GM12872 (cell line): ENCODE measurements around the gene ZNF668.

Experiments
- TF ChIP-seq, protein P1 (sequence below): IDR thresholded peaks from 3 replicates; pipeline ENCODE4 v1.5.1; 2011; ENCODE audit warnings: low read depth, mild to moderate bottlenecking, low read length, moderate library complexity; ENCODE audit not compliant: insufficient read depth

ZNF668 gene

DNA sequence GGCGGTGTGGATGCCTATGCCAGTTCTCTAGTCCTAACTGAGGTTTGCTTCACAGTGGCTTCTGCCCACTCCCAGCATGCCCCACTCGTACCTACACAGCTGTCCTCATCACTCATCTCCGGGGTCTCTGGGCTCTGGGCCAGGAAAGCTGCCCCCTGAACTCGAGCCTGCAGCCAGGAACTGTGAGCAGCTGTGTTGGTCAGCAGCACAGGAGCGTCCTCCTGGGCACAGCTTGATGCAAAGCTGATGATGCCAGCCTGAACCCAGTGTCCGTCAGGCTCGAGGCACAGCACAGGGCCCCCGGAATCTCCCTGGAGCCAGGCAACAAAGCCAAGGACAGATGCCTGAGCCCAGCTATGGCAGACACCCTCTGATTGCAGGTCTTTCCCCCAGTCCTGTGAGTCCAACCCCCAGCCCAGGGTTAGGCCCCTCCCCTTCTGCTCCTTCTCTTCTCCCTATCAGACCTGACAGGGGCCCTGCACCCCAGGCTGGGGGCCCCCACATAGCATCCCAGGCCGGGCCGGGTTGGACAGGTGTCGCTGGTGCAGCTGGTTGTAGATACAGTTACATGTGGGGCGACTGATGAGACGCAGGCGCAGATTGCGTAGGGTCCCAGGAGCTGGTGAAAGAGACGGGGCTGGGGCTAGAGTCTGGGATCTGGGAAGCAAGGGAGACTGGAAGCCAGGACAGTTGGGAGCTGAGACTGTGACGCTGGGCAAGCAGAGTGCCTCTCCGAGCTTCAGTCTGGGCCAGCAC lies 12.0 kb upstream of the ZNF668 start:
- TF ChIP-seq, protein P1, sequence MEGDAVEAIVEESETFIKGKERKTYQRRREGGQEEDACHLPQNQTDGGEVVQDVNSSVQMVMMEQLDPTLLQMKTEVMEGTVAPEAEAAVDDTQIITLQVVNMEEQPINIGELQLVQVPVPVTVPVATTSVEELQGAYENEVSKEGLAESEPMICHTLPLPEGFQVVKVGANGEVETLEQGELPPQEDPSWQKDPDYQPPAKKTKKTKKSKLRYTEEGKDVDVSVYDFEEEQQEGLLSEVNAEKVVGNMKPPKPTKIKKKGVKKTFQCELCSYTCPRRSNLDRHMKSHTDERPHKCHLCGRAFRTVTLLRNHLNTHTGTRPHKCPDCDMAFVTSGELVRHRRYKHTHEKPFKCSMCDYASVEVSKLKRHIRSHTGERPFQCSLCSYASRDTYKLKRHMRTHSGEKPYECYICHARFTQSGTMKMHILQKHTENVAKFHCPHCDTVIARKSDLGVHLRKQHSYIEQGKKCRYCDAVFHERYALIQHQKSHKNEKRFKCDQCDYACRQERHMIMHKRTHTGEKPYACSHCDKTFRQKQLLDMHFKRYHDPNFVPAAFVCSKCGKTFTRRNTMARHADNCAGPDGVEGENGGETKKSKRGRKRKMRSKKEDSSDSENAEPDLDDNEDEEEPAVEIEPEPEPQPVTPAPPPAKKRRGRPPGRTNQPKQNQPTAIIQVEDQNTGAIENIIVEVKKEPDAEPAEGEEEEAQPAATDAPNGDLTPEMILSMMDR, result no peak

DNA sequence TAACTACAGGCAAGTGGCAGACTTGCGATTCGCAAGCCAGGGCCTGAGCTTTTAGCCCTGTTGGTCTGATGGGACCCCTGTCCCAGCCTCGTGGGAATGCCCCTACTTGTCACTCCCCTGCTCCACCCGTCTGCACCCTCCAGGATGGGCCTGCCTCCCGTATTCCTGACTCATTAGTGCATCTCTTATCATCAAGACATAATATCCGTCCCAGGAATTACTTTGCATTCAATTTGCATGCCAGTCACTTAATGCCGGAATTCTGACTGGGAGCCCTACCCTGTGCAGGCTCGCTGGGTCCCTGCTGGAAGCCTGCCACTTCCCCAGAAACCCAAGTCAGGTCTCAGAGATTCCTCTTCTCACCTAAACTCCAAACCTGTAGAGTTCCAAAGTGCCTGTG lies 11.4 kb upstream of the ZNF668 start:
- TF ChIP-seq, protein P1, result no peak

DNA sequence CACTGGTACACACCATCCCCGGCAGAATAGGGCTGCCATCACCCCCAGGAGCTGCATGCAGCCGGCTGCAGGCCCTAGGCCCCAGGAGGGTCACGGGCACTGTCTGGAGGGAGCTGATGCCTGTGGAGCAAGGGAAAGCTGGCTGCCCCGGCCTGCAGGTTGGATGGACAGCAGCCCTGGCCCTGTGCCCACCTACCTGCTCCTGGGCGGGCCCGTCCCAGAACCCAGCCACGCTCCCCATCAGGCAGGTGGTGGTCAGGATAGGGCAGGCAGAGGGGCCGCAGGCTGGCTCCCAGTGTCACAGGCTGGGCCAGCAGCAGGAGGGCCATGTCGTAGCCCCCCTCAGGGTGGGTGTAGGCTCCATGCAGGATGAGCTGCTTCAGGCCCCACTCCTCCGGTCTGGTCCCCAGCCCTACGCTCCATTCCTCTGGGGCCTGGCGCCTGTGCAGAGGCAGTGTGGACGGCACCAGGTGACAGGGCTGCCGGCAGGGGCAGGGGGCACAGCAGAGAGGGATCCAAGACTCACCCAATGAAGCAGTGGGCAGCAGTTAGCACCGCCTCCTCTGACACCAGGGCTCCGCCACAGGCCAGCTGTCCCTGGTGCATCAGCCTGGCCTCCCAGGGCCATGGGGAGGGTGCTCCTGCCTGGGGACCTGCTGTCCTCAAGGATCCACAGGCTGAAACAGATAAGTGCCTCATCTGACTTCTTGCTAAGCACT lies 10.7 kb upstream of the ZNF668 start:
- TF ChIP-seq, protein P1, result no peak

DNA sequence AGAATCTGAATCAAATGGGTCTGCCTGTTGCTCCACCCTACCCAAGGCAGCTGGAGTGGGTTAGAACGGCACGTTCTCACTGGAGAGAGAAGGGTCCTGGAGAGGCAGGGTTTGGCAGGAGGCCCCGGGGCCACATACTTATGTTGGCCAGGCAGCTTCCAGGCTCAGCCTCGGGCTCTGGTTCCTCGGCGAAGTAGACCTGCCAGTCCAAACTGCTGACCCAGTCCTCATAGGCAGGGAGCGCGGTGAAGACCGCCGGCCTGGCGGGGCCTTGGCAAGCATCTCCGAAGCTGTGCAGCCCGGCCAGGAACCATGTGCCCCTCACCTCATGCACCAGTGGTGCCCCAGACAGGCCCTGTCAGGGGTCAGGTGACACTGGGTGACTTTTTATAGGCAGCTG lies 9.9 kb upstream of the ZNF668 start:
- TF ChIP-seq, protein P1, result no peak

DNA sequence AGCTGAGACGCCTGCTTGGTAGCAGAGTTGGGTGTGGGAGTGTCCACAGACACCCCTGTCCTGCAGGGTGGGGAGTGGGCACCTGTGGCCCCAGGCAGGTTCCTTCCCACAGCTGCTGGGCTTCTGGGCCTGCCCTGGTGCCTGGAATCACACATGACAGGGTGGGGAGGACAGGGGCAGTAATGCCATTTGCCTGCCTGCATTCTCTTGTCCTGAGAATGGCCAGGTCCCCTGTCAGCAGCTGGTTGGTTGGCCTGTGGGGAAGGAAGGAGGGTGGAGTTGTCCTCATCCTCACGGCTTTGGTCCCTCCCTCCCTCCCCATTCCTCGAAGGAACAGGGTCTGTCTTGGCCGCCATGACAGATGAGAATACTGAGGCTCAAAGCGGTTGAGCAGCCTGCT lies 9.5 kb upstream of the ZNF668 start:
- TF ChIP-seq, protein P1, result no peak

DNA sequence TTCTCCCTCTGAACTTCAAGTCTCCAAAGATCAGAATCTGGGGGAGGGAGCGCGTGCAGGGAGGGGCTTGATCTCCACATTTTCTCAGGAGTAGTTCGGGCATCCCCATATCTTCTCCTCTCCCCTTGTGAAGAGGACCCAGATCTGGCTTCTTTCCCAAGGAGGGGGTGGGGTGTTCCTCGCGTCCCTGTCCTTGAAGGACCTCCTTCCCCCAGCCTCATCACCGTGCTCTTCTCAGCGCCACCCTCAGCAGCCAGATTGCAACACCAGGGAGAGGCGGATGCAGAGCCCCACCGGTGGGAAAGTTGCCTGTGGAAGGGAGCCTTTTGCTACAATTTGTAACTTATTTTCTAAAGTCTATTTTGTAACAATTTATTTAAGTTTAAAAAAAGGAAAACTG lies 9.0 kb upstream of the ZNF668 start:
- TF ChIP-seq, protein P1, result no peak

DNA sequence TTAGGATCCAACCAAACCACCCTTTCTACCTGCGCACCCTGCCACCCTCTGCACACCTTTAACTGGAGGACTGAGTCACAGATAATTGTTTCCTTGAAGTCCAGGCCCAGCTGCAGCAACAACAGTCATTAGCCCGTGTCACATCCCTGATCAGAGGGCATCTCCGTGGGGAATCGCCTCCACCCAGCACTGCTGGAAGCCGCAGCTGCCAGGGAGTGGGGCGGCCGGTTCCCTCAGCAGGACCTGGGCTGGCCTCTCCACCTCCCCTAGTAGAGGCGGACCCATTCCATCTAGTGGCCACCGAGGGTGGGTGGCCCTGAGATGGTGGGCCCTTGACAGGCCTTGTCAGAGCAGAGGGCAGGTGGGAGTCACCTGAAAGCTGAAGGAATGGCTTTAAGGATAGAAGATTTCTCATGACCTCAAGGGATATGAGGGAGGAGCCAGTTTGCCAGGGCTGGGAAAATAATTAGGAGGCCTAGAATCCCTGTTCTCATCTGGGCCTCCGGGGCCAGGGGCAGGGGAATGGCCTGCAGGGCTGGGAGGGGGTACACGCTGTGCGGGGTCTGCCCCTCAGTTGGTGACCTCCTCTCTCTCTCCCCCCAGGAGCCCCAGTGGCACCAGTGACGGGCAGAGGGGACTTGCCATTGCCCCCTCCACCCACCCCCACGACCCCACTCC lies 8.5 kb upstream of the ZNF668 start:
- TF ChIP-seq, protein P1, result no peak
